K562 (cell line): Measurements from ENCODE around the gene MRPL55. TPM values are rescaled to one million over a fixed set of nuclear protein-coding genes. Genes with fewer than 3 reads are reported as not detected.

Source experiments
- BCOR ChIP-seq: fragments of 450-650 bp; IDR thresholded peaks from 2 replicates; pipeline ENCODE4 v1.6.1; 2016
- FOXM1 ChIP-seq, 2 experiments: fragments of 450-650 bp in 1 of 2; sonication (generic) in 1 of 2; formaldehyde crosslinking in 1 of 2; IDR thresholded peaks; 2 replicates each; pipeline versions ENCODE4 v1.6.1 to v1.9.0; 2017 to 2022; ENCODE audit warnings: low read depth in 2 of 2, mild to moderate bottlenecking in 2 of 2, missing genetic modification reagents in 1 of 2, moderate library complexity in 1 of 2
- FOXP1 ChIP-seq: sonication (generic); formaldehyde crosslinking; IDR thresholded peaks from 2 replicates; pipeline ENCODE4 v1.8.0; 2022; ENCODE audit warnings: mild to moderate bottlenecking, missing genetic modification reagents
- HDAC2 ChIP-seq: fragments of 450-650 bp; IDR thresholded peaks from 2 replicates; pipeline ENCODE4 v1.6.1; 2016; ENCODE audit warnings: mild to moderate bottlenecking
- HLTF ChIP-seq: fragments of 450-650 bp; IDR thresholded peaks from 2 replicates; pipeline ENCODE4 v1.6.1; 2016
- KDM5B ChIP-seq: fragments of 200-600 bp; sonication (generic); IDR thresholded peaks from 2 replicates; pipeline ENCODE4 v1.6.1; 2012; ENCODE audit warnings: low read depth, mild to moderate bottlenecking, moderate library complexity, low read length, control low read depth, inconsistent platforms; ENCODE audit not compliant: insufficient replicate concordance
- L3MBTL2 ChIP-seq: fragments of 450-650 bp; IDR thresholded peaks from 2 replicates; pipeline ENCODE4 v1.6.1; 2016; ENCODE audit warnings: mild to moderate bottlenecking, moderate library complexity
- MLLT1 ChIP-seq, 2 experiments: fragments of 450-650 bp; IDR thresholded peaks; 2 replicates each; pipeline ENCODE4 v1.6.1; 2016
- NBN ChIP-seq: fragments of 450-650 bp; IDR thresholded peaks from 2 replicates; pipeline ENCODE4 v1.6.1; 2016; ENCODE audit warnings: low read depth, mild to moderate bottlenecking
- RNF2 ChIP-seq: sonication (generic); IDR thresholded peaks from 2 replicates; pipeline ENCODE4 v1.6.1; 2016
- SMARCA4 ChIP-seq: fragments of 450-650 bp; IDR thresholded peaks from 2 replicates; pipeline ENCODE4 v1.6.1; 2016
- SRF ChIP-seq, 2 experiments: fragments of 250-450, 450-650 bp in 1 of 2; sonication (Bioruptor Pico) in 1 of 2; sonication (generic) in 1 of 2; formaldehyde crosslinking; IDR thresholded peaks; 2 replicates each; pipeline versions ENCODE4 v1.5.0 to v1.5.1; 2020 to 2022; ENCODE audit warnings: mild to moderate bottlenecking in 1 of 2, missing genetic modification reagents in 1 of 2
- TAF15 ChIP-seq: fragments of 200-400 bp; formaldehyde crosslinking; IDR thresholded peaks from 2 replicates; pipeline ENCODE4 v1.6.1; 2017; ENCODE audit warnings: mild to moderate bottlenecking, low read depth, low read length, moderate library complexity
- TEAD4 ChIP-seq, 2 experiments: sonication (generic) in 1 of 2; formaldehyde crosslinking in 1 of 2; IDR thresholded peaks; 2 replicates each; pipeline versions ENCODE4 v1.6.1 to v1.8.0; 2012 to 2022; ENCODE audit warnings: borderline replicate concordance in 1 of 2, inconsistent platforms in 1 of 2, low read length in 1 of 2, mild to moderate bottlenecking in 1 of 2, missing genetic modification reagents in 1 of 2
- THAP12 ChIP-seq: fragments of 250-450 bp; sonication (Bioruptor Pico); IDR thresholded peaks from 2 replicates; pipeline ENCODE4 v1.9.0; 2021; ENCODE audit warnings: mild to moderate bottlenecking, inconsistent platforms
- TOE1 ChIP-seq, 2 experiments: fragments of 450-650 bp in 1 of 2; sonication (generic) in 1 of 2; formaldehyde crosslinking in 1 of 2; IDR thresholded peaks; 2 replicates each; pipeline versions ENCODE4 v1.7.1 to v1.8.0; 2016 to 2022; ENCODE audit warnings: borderline replicate concordance in 2 of 2, mild to moderate bottlenecking in 2 of 2, antibody characterized with exemption in 1 of 2, inconsistent platforms in 1 of 2, low read depth in 1 of 2, missing genetic modification reagents in 1 of 2, moderate library complexity in 1 of 2
- ZBTB5 ChIP-seq: fragments of 450-650 bp; IDR thresholded peaks from 2 replicates; pipeline ENCODE4 v1.6.1; 2017; ENCODE audit warnings: antibody characterized with exemption
- ZEB2 ChIP-seq: fragments of 450-650 bp; IDR thresholded peaks from 2 replicates; pipeline ENCODE4 v1.6.1; 2016
- ZNF740 ChIP-seq, 3 experiments: fragments of 200-800 bp in 1 of 3; sonication (Bioruptor generic) in 1 of 3; sonication (generic) in 1 of 3; formaldehyde crosslinking in 1 of 3; IDR thresholded peaks; 2 replicates each; pipeline versions ENCODE4 v1.6.1 to v1.8.0; 2016 to 2022; ENCODE audit warnings: mild to moderate bottlenecking in 2 of 3, missing compliant biosample characterization in 2 of 3, missing genetic modification characterization in 2 of 3, missing genetic modification reagents in 1 of 3
- polyA plus RNA-seq, 8 experiments: library from polyadenylated mRNA; depleted of rRNA in 4 of 8; stranded (reverse) in 5 of 8; unstranded in 3 of 8; fragments of >200 nt; fragmentation: Nextera tagmentation in 2 of 8; fragmentation: Illumina TruSeq in 1 of 8; extraction: Ambion mirVana in 2 of 8; extraction: Trizol in 1 of 8; gene quantifications; 2 replicates each; pipeline versions ENCODE4 v1.2.1 to v1.2.3, GENCODE V29; 2011 to 2014; ENCODE audit warnings: inconsistent platforms in 1 of 8, missing spikeins in 1 of 8
- total RNA-seq, 7 experiments: library from RNA; depleted of rRNA in 6 of 7; stranded (reverse); fragments of >200 nt in 6 of 7; fragmentation: Illumina TruSeq in 2 of 7; extraction: Trizol in 2 of 7; gene quantifications; 2 replicates each; pipeline versions ENCODE4 v1.2.1 to v1.2.3, GENCODE V29; 2011 to 2021; ENCODE audit warnings: low replicate concordance in 1 of 7

MRPL55 gene
- total and polyA plus RNA-seq, 9 of the 15 experiments (the other 6 are each of a cell fraction or from before 2014, with no cell fraction given): 34.9 to 228 (median 81.0) TPM

GRCh38 chr1:228145463-228146416 lies 36.6 kb upstream of the MRPL55 start (continued):
- TF ChIP-seq TOE1 (IDR thresholded peaks at IDR 0.05; ENCODE audit: borderline replicate concordance) (peak; percentile 64), TOE1 (CRISPR knock-in tag; IDR thresholded peaks at IDR 0.05; ENCODE audit: borderline replicate concordance, low read depth) (no peak), MLLT1 (IDR thresholded peaks at IDR 0.05) (peak in 1 of 2 experiments; percentile 66; a peak in 1 of 4 replicates), ZEB2 (peak; percentile 80), SRF (CRISPR knock-in tag; IDR thresholded peaks at IDR 0.05) (peak in 1 of 2 experiments; percentile 66; a peak in 1 of 4 replicates), HDAC2 (peak; percentile 91), TEAD4 (IDR thresholded peaks at IDR 0.05; ENCODE audit: low read length) (peak; percentile 95), TEAD4 (CRISPR knock-in tag; IDR thresholded peaks at IDR 0.05; ENCODE audit: borderline replicate concordance) (no peak), NBN (peak; percentile 81; the same call in 1 of the 2 replicates), SMARCA4 (peak; percentile 95), BCOR (peak; percentile 92), FOXM1 (IDR thresholded peaks at IDR 0.05; ENCODE audit: low read depth) (peak; percentile 82), FOXM1 (CRISPR knock-in tag; IDR thresholded peaks at IDR 0.05; ENCODE audit: low read depth) (no peak), TAF15 (0 out of 2 replicates have a peak, but pooled peaks have one; percentile 26), ZNF740 (CRISPR knock-in tag; IDR thresholded peaks at IDR 0.05) (peak; percentile 88), ZNF740 (tag; IDR thresholded peaks at IDR 0.05) (peak in 1 of 2 experiments; percentile 74; a peak in 2 of 4 replicates), FOXP1 (CRISPR knock-in tag) (no peak), ZBTB5 (no peak), HLTF (peak; percentile 84), KDM5B (peak; percentile 48), L3MBTL2 (peak; percentile 56; the same call in 1 of the 2 replicates), RNF2 (0 out of 2 replicates have a peak, but pooled peaks have one; percentile 53), THAP12 (peak; percentile 8; the same call in 1 of the 2 replicates)
